Mesendoderm (in vitro differentiated cells): ENCODE measurements around the gene NOS1.
A peak's percentile ranks its signal among the peaks of the same experiment; 100 is the strongest.

ENCODE experiments used
- DNase-seq: peaks from one replicate; pipeline ENCODE4 v3.0.0; 2013
- H2AK5ac ChIP-seq: 2 replicates; pipeline ENCODE4 v1.6.1; 2013; ENCODE audit warnings: low read length, inconsistent platforms
- H2BK120ac ChIP-seq: 2 replicates; pipeline ENCODE4 v1.6.1; 2013; ENCODE audit warnings: low read depth, mild to moderate bottlenecking, low read length, moderate library complexity, mixed read lengths
- H2BK15ac ChIP-seq: replicated peaks from 2 replicates; pipeline ENCODE4 v1.6.1; 2013; ENCODE audit warnings: low read depth, mild to moderate bottlenecking, moderate library complexity
- H2BK5ac ChIP-seq: 2 replicates; pipeline ENCODE4 v1.6.1; 2013; ENCODE audit warnings: low read length, inconsistent platforms
- H3K18ac ChIP-seq: 2 replicates; pipeline ENCODE4 v1.6.1; 2013; ENCODE audit warnings: mild to moderate bottlenecking, low read length, mixed read lengths
- H3K23ac ChIP-seq: one replicate; pipeline ENCODE4 v1.6.1; 2013; ENCODE audit warnings: low read length
- H3K27ac ChIP-seq: 2 replicates; pipeline ENCODE4 v1.5.1; 2013; ENCODE audit warnings: low read depth, mild to moderate bottlenecking, inconsistent platforms, low read length, moderate library complexity
- H3K27me3 ChIP-seq: 2 replicates; pipeline ENCODE4 v1.6.1; 2013; ENCODE audit warnings: low read length, control low read depth, mild to moderate bottlenecking, inconsistent platforms; ENCODE audit not compliant: insufficient read depth, poor library complexity
- H3K36me3 ChIP-seq: 2 replicates; pipeline ENCODE4 v1.6.1; 2013; ENCODE audit warnings: low read length, inconsistent platforms; ENCODE audit not compliant: control insufficient read depth, insufficient read depth
- H3K4ac ChIP-seq: one replicate; pipeline ENCODE4 v1.6.1; 2013; ENCODE audit warnings: low read depth, mild to moderate bottlenecking, low read length, moderate library complexity
- H3K4me1 ChIP-seq: 2 replicates; pipeline ENCODE4 v1.6.1; 2013; ENCODE audit warnings: low read depth, low read length, inconsistent platforms; ENCODE audit not compliant: control insufficient read depth
- H3K4me2 ChIP-seq: 2 replicates; pipeline ENCODE4 v1.6.1; 2013; ENCODE audit warnings: low read length
- H3K4me3 ChIP-seq: 2 replicates; pipeline ENCODE4 v1.5.1; 2013; ENCODE audit warnings: mild to moderate bottlenecking, low read length
- H3K56ac ChIP-seq: one replicate; pipeline ENCODE4 v1.6.1; 2013; ENCODE audit warnings: low read length
- H3K79me1 ChIP-seq: 2 replicates; pipeline ENCODE4 v1.6.1; 2013; ENCODE audit warnings: low read length, inconsistent platforms
- H3K79me2 ChIP-seq: 2 replicates; pipeline ENCODE4 v1.6.1; 2013; ENCODE audit warnings: mild to moderate bottlenecking, low read length; ENCODE audit not compliant: control insufficient read depth, insufficient read depth
- H3K9ac ChIP-seq: 2 replicates; pipeline ENCODE4 v1.6.1; 2013; ENCODE audit warnings: low read length, inconsistent platforms
- H4K5ac ChIP-seq: one replicate; pipeline ENCODE4 v1.6.1; 2013; ENCODE audit warnings: low read length
- H4K8ac ChIP-seq: one replicate; pipeline ENCODE4 v1.6.1; 2013; ENCODE audit warnings: low read depth, mild to moderate bottlenecking, control low read depth, low read length, moderate library complexity
- WGBS: extraction: QIAGEN DNeasy Blood & Tissue Kit; methylation state at CpG from one replicate; pipeline ENCODE4 v1.1.7; 2013; ENCODE audit warnings: low lambda C conversion rate, missing lambda C conversion rate; ENCODE audit not compliant: insufficient coverage; ENCODE audit errors: extremely low coverage; 5-methylcytosine and 5-hydroxymethylcytosine counted together

Gene NOS1

DNA sequence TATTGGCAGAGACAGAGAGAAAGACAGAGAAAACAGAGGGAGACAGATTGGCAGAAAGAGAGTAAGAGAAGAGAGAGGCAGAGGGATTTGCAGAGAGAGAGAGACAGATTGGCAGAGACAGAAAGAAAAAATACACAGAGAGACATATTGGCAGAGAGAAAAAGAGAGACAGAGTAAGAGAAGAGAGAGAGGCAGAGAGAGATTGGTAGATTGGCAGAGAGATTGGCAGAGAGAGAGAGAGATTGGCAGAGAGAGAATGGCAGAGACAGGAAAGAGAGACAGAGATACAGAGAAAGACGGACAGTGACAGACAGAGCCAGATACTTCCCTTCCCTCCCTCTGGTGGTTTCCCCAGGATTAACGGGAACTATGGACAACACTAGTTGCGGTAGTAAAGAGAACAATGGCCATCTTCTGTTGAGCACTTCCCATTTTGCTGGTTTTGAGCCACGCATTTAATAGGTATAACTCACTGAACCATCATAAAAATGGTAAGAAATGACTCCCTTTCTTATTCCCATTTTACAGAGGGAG, 2.6 kb upstream of the NOS1 start:
- Histone ChIP-seq H4K5ac (no peak overlapping the region), H3K79me2 (no peaks in the 10 kb centered on the region), H2BK15ac (no peak overlapping the region), H3K4me3 (no peak overlapping the region), H3K36me3 (no peaks in the 10 kb centered on the region), H3K18ac (no peak overlapping the region), H3K4ac (no peak overlapping the region), H3K27ac (no peak overlapping the region), H3K9ac (no peak overlapping the region), H2BK120ac (no peak overlapping the region), H3K4me2 (no peak overlapping the region), H3K27me3 (peaks cover 28% of the 10 kb centered on the region), H4K8ac (no peak overlapping the region), H3K23ac (no peak overlapping the region), H3K79me1 (no peaks in the 10 kb centered on the region), H2BK5ac (no peak overlapping the region), H3K56ac (no peak overlapping the region), H3K4me1 (no peaks in the 10 kb centered on the region), H2AK5ac (no peak overlapping the region)
- peak; percentile 52 for DNase-seq
- WGBS = no CpG with 5 or more reads among the region's 4 CpGs

DNA sequence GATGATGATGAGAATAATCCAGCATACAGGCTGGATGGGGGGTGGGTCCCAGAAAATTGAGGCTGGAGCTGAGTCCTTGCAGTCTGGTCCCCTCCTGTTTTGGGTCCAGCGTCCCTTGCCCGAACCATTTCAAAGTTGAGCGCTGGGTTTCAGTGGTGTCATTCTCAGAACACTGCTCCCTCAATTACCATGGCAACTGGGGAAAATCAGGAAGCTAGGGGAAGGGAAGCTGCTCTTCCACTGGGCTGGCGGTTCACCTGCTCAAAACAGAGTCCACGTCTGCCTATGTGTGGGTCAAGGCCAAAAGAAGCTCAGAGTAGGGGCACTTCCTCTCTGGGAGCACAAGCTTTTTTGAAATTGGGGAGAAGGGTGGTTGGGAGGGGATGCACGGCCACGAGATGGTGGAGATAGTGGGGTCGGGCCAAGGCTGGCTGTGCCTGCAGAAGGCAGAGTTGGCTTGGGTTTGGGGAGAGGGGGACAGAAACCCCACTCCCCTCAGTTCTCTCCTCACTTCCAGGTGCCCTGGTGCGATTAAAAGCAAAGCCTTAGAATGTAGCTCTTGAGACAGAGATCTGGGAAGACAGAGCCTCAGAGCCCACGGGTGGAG, 1.7 kb upstream of the NOS1 start:
- WGBS = no CpG with 5 or more reads among the region's 10 CpGs
- no peak overlapping the region for H3K4me2 ChIP-seq
- H3K27me3 ChIP-seq = peaks cover 35% of the 10 kb centered on the region
- H3K56ac ChIP-seq = no peak overlapping the region
- no peaks in the 10 kb centered on the region for H3K79me2 ChIP-seq
- no peak overlapping the region for H2BK15ac ChIP-seq
- H3K36me3 ChIP-seq = no peaks in the 10 kb centered on the region
- H2BK120ac ChIP-seq = no peak overlapping the region
- no peak overlapping the region for H3K23ac ChIP-seq
- DNase-seq = peak; percentile 16
- no peak overlapping the region for H3K18ac ChIP-seq
- H3K4me3 ChIP-seq = no peak overlapping the region
- no peak overlapping the region for H2AK5ac ChIP-seq
- no peak overlapping the region for H3K27ac ChIP-seq
- no peaks in the 10 kb centered on the region for H3K4me1 ChIP-seq
- H4K5ac ChIP-seq = no peak overlapping the region
- no peak overlapping the region for H3K4ac ChIP-seq
- H4K8ac ChIP-seq = no peak overlapping the region
- no peaks in the 10 kb centered on the region for H3K79me1 ChIP-seq
- H3K9ac ChIP-seq = no peak overlapping the region
- no peak overlapping the region for H2BK5ac ChIP-seq

DNA sequence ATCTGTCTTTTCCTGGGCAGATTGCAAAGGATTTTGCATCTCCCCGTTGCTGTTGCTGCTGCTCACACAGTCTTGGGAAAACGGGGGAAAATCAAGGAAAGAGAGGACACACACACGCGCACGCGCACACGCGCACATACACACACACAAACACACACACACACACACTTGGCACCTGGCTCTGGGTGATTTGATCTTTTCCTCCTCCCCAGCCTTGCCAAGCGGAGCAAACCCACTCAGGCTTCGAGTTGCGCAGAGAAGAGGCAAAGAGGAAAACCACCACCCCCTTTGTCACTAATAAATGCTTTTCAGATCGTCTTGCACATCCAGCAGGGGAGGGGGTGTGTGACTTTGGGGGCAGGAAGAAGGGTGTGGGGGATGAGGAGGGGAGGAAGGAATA, 965 bp upstream of the NOS1 start:
- WGBS = no CpG with 5 or more reads among the region's 12 CpGs
- no peak overlapping the region for H4K5ac ChIP-seq

DNA sequence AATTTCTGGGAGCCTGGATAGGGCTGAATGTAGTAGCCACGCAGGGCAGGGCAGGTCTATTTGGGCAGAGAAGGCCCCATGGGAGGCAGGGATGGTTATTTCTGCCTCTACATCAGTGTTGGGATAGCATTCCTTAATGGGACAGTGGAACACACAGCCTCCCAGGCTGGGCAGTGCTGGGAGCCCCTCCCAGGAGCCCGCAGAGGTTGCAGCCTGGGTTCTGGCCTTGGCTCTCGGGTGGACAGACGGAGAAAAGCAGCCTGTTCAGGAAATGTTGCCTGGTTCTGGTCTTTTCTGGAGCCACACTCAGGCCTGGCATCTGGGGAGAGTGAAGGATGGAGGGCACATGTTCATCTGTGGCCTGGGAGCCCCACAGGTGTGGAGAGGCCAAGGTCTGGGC, 479 bp upstream of the NOS1 start:
- Histone ChIP-seq H3K27me3 (peaks cover 41% of the 10 kb centered on the region), H3K18ac (no peak overlapping the region), H4K8ac (no peak overlapping the region), H3K23ac (no peak overlapping the region), H3K36me3 (no peaks in the 10 kb centered on the region), H3K4me1 (no peaks in the 10 kb centered on the region), H3K27ac (no peak overlapping the region), H2BK5ac (no peak overlapping the region), H3K79me2 (no peaks in the 10 kb centered on the region), H4K5ac (no peak overlapping the region), H3K4me3 (no peak overlapping the region), H3K9ac (no peak overlapping the region), H2AK5ac (no peak overlapping the region), H3K56ac (no peak overlapping the region), H2BK15ac (no peak overlapping the region), H3K4ac (no peak overlapping the region), H3K79me1 (no peaks in the 10 kb centered on the region), H3K4me2 (no peak overlapping the region), H2BK120ac (no peak overlapping the region)
- WGBS = no CpG with 5 or more reads among the region's 4 CpGs
- DNase-seq = no peak

More for the DNA sequence above, 965 bp upstream of the NOS1 start:
- H3K23ac ChIP-seq = no peak overlapping the region
- H3K27me3 ChIP-seq = peaks cover 41% of the 10 kb centered on the region
- no peak overlapping the region for H3K27ac ChIP-seq
- H3K36me3 ChIP-seq = no peaks in the 10 kb centered on the region
- H2BK5ac ChIP-seq = no peak overlapping the region
- H3K56ac ChIP-seq = no peak overlapping the region
- no peak overlapping the region for H3K18ac ChIP-seq
- H2AK5ac ChIP-seq = no peak overlapping the region
- no peak overlapping the region for H2BK120ac ChIP-seq
- H3K9ac ChIP-seq = no peak overlapping the region
- H3K4me1 ChIP-seq = no peaks in the 10 kb centered on the region
- no peak for DNase-seq
- no peaks in the 10 kb centered on the region for H3K79me2 ChIP-seq
- no peaks in the 10 kb centered on the region for H3K79me1 ChIP-seq
- no peak overlapping the region for H4K8ac ChIP-seq
- H3K4ac ChIP-seq = no peak overlapping the region
- no peak overlapping the region for H3K4me2 ChIP-seq
- H3K4me3 ChIP-seq = no peak overlapping the region
- no peak overlapping the region for H2BK15ac ChIP-seq

DNA sequence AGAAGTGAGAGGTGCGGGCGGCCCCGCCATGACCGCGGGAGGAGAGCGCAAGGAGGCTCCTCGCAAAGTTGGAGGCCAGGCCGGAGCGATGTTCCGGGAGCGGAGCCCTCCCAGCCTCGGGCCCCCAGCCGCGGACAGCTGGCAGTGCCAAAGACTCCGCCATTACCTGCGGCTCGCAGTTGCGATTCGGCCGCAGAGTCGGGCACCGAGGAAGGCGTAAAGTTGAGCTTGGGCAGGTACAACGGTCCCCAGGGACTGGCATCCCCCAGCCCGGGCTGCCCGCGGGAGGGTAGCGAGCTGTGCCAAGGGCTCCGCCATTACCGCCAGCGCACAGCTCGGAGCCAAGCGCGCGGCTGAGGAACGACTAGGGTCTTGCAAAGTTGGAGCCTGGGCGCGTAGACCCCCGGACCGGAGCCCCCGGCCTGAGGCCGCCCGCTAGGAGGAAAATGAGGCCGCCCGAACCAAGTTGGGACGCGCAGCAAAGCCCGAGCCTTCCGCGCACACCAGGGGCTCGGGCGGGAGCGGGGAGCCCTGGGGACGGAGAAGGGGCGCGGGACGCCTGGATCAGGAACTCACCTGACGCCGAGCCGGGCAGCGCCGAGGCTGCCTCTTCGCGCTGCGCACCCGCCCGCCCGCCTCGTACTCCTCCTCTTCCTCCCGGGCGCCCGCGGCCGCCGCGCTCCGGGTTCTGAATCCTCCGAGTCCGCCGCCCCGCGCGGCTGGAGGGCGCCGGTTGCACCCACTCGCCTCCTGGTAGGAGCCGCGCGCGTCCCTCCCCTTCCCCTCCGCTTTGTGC, 677 bp downstream of the NOS1 start:
- no CpG with 5 or more reads among the region's 91 CpGs for WGBS
- Histone ChIP-seq H2AK5ac (no peak overlapping the region), H3K56ac (peak overlapping the region; percentile 50), H2BK5ac (no peak overlapping the region), H4K8ac (no peak overlapping the region), H3K4me2 (peak overlapping the region; percentile 61), H3K4ac (no peak overlapping the region), H3K4me3 (peak overlapping the region; percentile 61), H2BK120ac (no peak overlapping the region), H3K4me1 (no peaks in the 10 kb centered on the region), H2BK15ac (no peak overlapping the region), H3K27me3 (peaks cover 41% of the 10 kb centered on the region), H3K9ac (peak overlapping the region; percentile 45), H3K36me3 (no peaks in the 10 kb centered on the region), H3K18ac (no peak overlapping the region), H3K23ac (no peak overlapping the region), H4K5ac (no peak overlapping the region), H3K27ac (no peak overlapping the region), H3K79me1 (no peaks in the 10 kb centered on the region), H3K79me2 (no peaks in the 10 kb centered on the region)
- peak; percentile 13 for DNase-seq
